Choroid plexus epithelial cell (primary cell): Measurements from ENCODE around the gene PDE2A.
A peak's percentile ranks its signal among the peaks of the same experiment; 100 is the strongest.
"Not testable (repeated sequence)": the region's sequence is repeated elsewhere in the genome, so short reads cannot be mapped to it uniquely, and the experiment has no call there.

Experiments
- DNase-seq: peaks from one replicate; pipeline ENCODE4 v3.0.0-alpha.2; 2010; ENCODE audit warnings: low read depth
- H3K4me3 ChIP-seq: 2 replicates; pipeline ENCODE4 v1.5.1; 2011; ENCODE audit warnings: low read depth, mild to moderate bottlenecking, control low read depth, low read length, moderate library complexity
- TF ChIP-seq, protein P1 (sequence below): conservative IDR thresholded peaks from 2 replicates; pipeline ENCODE4 v1.5.1; 2011; ENCODE audit warnings: low read depth, mild to moderate bottlenecking, control low read depth, inconsistent platforms, low read length, moderate library complexity

PDE2A gene

DNA sequence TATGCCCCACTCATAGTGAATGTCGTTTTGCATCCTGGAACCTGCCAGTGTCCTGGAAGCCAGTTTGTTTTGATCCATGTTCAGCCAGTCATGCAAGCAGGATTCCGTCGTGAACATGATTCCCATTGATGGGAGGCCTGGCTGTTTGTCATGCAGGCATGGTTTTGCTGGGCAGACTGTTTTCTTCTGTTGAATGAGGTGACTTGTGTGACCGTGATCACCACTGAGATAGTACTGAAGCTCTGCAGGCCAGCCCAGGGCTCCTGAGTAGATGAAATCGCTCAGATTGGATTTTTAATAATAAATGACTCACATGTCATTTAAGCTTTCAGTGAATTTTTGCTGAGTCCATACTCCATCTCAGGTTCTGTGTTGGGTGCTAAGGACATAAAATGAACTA, 117.8 kb downstream of the PDE2A start:
- no peak for DNase-seq
- TF ChIP-seq, protein P1, sequence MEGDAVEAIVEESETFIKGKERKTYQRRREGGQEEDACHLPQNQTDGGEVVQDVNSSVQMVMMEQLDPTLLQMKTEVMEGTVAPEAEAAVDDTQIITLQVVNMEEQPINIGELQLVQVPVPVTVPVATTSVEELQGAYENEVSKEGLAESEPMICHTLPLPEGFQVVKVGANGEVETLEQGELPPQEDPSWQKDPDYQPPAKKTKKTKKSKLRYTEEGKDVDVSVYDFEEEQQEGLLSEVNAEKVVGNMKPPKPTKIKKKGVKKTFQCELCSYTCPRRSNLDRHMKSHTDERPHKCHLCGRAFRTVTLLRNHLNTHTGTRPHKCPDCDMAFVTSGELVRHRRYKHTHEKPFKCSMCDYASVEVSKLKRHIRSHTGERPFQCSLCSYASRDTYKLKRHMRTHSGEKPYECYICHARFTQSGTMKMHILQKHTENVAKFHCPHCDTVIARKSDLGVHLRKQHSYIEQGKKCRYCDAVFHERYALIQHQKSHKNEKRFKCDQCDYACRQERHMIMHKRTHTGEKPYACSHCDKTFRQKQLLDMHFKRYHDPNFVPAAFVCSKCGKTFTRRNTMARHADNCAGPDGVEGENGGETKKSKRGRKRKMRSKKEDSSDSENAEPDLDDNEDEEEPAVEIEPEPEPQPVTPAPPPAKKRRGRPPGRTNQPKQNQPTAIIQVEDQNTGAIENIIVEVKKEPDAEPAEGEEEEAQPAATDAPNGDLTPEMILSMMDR: no peak
- no peak overlapping the region for H3K4me3 ChIP-seq

DNA sequence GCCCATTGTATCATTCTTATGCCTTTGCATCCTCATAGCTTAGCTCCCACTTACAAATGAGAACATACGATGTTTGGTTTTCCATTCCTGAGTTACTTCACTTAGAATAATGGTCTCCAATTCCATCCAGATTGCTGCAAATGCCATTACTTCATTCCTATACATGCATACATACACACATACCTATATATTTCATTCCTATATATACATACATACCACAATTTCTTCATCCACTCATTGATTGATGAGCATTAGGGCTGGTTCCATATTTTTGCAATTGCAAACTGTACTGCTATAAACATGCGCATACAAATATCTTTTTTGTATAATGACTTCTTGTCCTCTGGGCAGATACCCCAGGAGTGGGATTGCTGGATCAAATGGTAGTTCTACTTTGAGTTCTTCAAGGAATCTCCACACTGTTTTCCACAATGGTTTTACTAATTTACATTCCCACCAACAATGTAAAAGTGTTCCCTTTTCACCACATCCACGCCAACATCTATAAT, 119.2 kb downstream of the PDE2A start:
- not testable (repeated sequence) for DNase-seq, H3K4me3 ChIP-seq

DNA sequence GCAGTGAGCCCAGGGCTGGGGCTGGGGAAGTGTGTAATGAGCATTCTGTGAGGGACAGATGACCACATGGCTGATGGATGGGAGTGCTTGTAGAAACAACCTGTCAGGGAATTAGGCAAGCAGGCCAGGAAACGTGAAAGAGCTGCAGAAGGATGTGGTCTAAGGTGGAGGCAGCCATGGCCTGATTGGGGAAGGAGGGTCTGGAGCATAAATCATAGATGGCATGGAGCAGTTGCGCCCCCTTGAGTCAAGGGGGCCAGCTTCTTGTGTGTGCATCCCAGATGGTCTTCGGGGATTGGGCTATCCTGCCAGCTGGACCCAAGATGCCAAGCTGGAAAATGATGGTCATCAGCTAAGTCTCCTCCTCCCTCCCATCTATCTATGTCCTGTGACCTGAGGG, 120.5 kb downstream of the PDE2A start:
- no peak for DNase-seq
- no peak overlapping the region for H3K4me3 ChIP-seq
- TF ChIP-seq, protein P1: peak; percentile 35

DNA sequence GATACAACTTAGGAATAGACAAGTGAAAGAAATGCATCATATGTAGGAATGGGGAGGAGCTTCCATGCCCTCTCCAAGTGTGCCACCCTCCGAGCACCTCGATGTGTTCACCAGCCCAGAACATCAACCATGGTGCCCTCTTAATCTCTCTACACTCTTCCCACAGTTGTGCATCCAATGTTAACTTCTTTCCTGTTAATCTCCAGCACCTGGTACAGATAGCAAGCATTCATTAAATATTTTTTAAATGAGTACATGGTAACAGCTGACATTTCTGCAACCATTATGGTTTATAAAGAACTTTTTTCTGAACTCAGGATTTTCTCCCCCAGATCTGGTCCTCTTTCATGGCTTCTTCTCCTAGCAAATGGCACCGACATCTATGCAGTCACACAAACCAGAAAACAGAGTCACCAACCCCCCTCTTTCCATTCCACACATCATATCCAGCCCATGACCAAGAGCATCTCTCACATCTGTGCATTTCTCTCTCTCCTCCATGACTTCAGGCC, 121.8 kb downstream of the PDE2A start:
- no peak for DNase-seq
- H3K4me3 ChIP-seq: no peak overlapping the region
- TF ChIP-seq, protein P1: no peak

DNA sequence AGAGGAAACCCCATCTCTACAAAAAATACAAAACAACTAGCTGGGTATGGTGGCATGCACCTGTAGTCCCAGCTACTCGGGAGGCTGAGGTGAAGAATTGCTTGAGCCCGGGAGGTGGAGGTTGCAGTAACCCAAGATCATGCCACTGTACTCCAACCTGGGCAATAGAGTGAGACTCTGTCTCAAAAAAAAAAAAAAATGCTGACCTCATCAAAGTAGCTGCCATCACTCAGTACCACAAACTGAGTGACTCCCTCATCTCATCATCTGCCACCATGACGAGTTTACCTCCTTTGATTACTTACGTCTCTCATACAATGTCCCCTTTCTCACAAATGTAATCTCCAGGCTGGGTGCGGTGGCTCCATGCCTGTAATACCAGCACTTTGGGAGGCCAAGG, 122.7 kb downstream of the PDE2A start:
- H3K4me3 ChIP-seq: no peak overlapping the region
- no peak for DNase-seq
- TF ChIP-seq, protein P1: no peak

DNA sequence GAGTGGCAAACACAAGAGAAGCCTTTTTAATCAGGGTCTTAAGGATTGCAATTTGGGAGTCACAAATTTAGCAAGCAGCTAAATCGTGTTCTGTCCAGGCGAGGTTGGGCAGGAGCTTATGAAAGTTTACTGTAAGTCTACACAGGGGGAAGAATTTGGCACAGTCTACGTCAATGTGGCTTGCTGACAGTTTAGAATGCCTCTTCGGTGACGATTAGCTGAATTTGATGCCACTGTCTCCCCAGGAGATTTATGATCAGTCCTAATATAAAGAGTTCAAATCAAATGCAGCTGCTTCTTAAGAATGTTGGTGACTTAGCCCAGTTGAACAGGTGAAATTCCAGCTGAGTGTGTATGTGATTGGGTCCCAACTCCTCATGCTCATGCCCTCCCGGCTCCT, 125.8 kb downstream of the PDE2A start:
- no peak overlapping the region for H3K4me3 ChIP-seq
- no peak for DNase-seq
- TF ChIP-seq, protein P1: no peak

DNA sequence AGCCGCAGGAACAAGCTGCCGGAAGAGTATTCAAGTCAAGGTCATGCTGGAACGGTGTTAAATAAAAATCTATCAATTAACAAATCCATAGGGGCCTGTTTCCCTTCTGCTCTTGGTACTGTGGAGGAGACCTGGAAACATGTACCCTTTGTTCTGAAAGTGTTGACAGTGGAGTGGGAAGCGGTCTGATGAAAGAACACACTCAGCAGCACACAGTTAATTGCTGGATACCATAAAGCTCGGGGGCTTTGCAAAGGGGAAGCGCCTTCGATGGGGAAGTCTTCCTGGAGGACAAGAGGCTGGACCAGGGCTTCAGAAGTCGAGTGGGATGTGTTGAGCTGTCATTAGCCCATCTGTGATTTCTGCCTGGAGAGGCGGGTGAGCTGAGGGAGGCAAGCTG, 127.4 kb downstream of the PDE2A start:
- DNase-seq: no peak
- TF ChIP-seq, protein P1: no peak
- H3K4me3 ChIP-seq: no peak overlapping the region

DNA sequence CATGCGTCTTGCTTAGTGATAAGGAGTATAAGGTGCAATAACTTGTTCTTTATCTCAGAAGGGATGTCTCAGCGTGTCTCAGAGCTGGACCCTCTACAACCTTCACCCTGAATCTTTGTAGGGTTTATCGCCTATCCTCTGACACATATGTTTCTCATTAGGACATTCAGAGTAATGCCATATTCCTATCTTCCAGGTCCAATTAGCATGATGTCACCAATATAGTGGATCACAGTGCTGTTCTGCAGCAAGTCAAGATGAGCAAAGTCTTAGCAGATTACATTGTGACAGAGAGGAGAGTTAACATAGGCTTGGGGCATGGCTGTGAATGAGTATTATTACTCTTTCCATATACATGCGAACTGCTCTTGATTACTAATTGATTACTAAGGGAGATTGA, 129.6 kb downstream of the PDE2A start:
- no peak overlapping the region for H3K4me3 ChIP-seq
- TF ChIP-seq, protein P1: no peak
- no peak for DNase-seq
